Retinal pigment epithelial cell (primary cell): ENCODE measurements around the gene RANBP3.

Source experiments
- DNase-seq: peaks from one replicate; pipeline ENCODE4 v3.0.0-alpha.2; 2010; ENCODE audit warnings: low read depth
- H3K4me3 ChIP-seq: 2 replicates; pipeline ENCODE4 v1.5.1; 2011; ENCODE audit warnings: mild to moderate bottlenecking, low read length, control low read depth, moderate library complexity
- CTCF ChIP-seq: conservative IDR thresholded peaks from 2 replicates; pipeline ENCODE4 v1.5.1; 2011; ENCODE audit warnings: low read depth, low read length, control low read depth, inconsistent platforms

RANBP3 gene

GRCh38 chr19:5996623-5997320, 18.8 kb upstream of the RANBP3 start:
- no peak for TF ChIP-seq CTCF
- no peak overlapping the region for H3K4me3 ChIP-seq
- DNase-seq: no peak

- no peak overlapping the region for H3K4me3 ChIP-seq
- no peak for TF ChIP-seq CTCF
- DNase-seq: no peak
These were observed 18.2 kb upstream of the RANBP3 start for GRCh38 chr19:5996102-5996501.

GRCh38 chr19:5995606-5996005, 17.7 kb upstream of the RANBP3 start:
- TF ChIP-seq CTCF: no peak
- no peak overlapping the region for H3K4me3 ChIP-seq
- no peak for DNase-seq

- H3K4me3 ChIP-seq: no peak overlapping the region
- TF ChIP-seq CTCF: no peak
- DNase-seq: no peak
These were observed 16.6 kb upstream of the RANBP3 start for GRCh38 chr19:5994405-5995165.

GRCh38 chr19:5993648-5994358, 15.9 kb upstream of the RANBP3 start:
- TF ChIP-seq CTCF: no peak
- no peak for DNase-seq
- H3K4me3 ChIP-seq: no peak overlapping the region

GRCh38 chr19:5993201-5993600, 15.3 kb upstream of the RANBP3 start:
- no peak for TF ChIP-seq CTCF
- DNase-seq: no peak
- H3K4me3 ChIP-seq: no peak overlapping the region
